ENCODE data around the gene CDH20.

CDH20 gene

DNA sequence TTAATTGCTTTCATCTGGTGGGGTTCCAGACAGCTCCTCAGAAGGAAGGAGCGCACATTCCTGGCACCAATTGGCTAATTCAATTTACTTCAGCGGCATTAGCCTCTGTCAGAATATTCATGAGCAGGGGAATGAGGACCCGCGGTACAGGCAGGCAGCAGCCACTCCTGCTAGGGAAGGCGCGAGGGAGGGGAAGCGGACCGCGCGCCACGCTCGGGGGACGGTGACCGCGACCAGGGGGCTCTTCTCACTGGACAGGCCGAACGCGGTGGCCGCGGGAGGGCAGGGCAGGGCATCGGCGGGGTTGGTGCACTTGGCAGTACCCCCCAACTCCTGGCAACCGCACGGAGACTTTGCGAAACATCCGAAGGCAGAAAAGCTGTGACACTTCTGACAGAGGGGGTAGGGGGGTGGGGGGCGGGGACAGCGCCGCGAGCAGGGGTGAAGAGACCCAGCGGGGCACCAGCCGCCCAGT is at the start of gene CDH20:
Gene CDH20 (plus strand): TSS at position 160 of the 475 bp plus-strand sequence.
- peak; percentile 47 for DNase-seq

DNA sequence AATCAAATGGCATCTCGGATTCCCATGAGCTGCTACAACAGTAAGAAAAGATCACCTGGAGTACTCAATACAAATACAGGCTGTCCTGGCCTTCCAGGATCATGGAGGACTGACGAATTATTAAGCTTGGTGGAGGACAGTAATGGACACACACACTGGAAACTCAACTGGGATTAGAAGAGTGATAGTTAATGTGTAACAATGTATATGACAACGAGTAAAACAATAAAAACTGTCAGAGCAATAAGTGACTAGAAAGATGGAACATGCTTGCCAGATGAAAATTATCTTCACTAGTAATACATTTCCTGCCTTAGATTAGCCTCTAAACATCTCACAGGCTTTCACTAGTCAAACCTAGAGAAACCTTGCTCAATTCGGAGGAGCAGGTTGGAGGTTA is 49.2 kb upstream of the CDH20 start:
- DNase-seq = no peak

DNA sequence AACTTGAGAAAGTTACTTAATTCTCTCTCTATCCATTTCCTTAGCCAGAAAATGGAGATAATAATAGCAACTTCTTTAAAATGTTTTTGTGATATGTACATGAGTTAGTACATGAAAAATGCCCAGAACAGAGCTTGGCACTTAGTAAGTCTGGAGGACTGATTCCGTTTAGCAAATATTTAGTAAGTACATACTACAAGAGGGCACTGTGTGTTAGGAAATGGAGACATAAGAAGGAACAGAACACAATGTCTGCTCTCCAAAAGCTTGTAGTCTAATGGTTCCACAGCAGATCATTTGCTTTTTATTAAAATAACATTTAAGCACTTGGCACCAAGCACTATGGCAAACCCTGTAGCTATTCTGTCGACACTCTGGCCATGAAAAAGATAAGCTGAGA is 47.5 kb upstream of the CDH20 start:
- no peak for DNase-seq

DNA sequence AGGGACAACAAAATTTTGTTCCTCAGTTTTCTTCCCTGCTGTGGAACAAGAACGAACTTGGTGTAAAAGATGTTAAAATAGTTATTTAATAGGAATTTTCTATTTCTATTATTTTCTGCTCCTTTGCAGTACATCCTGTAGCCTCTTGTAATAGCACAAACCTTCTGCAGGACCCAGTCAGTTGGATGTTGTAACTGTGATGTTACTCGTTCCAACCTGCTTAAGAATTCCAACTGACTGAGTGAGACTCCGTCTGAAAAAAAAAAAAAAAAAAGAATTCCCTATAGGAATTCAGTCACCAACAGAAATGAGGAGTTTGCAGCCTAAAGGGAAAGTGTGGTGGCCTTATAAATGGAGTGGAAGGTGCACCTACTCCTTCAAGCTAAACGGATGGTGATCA is 46.4 kb upstream of the CDH20 start:
- no peak for DNase-seq

DNA sequence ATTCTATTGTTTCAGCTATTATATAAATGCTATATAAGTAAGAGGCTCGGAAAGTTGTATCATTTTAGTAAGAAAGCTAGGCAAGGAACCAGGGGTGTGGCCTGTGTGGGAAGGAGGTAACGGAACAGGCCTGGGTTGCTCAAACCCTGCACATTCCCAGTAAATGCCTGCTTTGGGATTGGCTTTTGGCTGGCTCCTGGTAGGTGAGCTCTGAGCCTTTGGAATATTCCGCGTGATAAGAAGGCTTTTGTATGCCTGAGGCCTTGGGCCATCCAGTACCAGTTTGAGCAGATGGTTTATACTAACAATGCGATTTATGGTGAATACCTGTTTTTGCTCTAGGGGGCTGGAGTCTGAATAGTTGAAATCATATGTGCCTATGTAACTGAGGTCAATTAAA is 42.6 kb upstream of the CDH20 start:
- DNase-seq = no peak

DNA sequence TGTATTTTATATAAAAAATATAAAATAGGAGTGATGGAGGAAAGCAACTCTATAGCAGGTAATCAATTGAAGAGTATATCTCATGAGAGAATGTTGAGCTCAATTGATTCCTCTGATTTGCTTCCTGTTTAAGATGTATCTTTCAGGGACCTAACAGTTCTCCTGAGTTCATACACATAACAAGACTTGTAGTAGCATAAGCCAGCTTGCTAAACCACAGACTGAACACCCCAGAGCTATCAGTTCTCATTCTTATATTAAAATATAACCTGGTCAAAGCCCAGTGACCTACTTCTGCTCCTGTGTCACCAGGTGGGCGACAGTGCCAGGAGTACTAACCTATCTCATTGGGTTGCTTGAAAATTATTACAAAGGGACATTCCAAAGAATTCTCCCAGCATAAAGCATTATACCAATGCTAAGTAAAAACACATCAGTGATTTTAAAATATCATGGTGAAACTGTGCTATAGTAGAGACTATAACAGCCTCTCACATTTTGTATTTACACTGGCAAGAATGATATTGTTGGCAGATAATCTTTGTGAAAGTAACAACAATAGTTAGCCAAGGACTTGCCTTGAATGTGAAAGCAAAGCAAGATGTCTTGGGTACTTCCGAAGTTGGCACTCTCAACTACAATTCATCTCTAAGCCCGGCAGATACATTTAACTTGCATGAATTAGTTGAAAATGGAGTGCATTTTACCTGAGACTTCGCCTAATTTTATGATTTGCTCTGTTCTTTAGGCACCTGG is 40.8 kb upstream of the CDH20 start:
- DNase-seq = no peak

DNA sequence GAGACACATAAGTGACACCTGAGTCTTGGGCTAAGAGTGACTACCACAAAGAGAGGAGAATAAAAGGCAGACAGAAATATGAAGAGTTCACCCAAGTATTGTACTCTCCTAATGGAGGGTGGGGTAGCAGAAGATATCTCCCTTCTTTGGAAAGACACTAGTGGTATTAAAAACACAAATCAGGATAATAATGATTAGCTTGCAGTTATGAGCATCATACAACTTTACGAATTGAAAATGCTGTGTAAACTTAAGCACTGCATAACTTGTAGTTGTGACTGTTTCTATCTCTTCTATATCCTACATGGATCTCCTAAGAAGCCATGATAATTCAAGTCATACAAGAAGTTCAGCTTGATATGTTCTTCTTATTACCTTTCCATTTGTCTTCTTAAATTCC is 38.1 kb upstream of the CDH20 start:
- DNase-seq = no peak

DNA sequence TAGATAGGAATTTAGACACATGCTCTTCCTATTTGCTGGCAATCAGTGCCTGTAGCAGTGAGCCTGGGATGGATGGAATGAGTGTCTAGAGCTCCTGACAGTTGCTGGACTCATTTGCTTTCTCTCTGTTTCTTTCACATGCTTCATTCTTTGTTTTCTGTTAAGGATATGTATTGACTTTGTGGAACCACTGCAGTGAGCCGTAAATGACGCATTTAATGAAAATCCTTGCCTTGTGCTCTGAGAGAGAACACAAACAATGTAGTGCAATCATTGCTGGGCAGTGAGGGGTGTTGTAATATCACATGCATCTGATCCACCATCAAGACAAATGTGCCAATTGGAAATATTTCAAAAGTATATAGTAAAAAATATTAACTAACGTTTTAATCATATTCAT is 25.2 kb upstream of the CDH20 start:
- no peak for DNase-seq

DNA sequence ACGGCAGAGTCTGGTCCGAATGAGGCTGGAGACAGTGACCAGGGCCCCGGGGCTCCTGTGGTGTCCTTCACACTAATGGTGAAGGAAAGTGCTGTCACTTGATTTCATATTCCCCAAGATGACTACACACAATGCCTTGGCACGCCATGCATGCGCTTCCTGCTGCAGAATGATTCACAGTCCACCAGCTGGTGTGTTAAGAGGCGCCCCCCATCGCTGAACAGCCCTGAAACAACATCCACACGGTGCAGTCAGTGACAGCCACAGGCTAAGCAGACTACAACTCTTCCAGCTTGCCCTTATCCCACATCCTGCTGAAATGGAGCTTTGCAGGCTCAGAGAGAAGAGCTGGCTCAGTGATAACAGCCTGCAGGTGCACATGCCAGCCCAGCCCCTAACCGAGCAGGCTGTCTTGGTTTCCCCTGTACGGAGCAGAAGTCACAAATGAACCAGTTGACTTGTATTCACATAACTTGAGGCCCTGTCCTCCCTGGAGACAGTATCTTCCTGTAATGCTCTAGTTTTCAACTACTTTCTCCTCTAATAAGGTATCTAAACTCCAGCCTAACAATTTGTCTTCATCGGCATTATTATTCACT is 24.3 kb upstream of the CDH20 start:
- no peak for DNase-seq

DNA sequence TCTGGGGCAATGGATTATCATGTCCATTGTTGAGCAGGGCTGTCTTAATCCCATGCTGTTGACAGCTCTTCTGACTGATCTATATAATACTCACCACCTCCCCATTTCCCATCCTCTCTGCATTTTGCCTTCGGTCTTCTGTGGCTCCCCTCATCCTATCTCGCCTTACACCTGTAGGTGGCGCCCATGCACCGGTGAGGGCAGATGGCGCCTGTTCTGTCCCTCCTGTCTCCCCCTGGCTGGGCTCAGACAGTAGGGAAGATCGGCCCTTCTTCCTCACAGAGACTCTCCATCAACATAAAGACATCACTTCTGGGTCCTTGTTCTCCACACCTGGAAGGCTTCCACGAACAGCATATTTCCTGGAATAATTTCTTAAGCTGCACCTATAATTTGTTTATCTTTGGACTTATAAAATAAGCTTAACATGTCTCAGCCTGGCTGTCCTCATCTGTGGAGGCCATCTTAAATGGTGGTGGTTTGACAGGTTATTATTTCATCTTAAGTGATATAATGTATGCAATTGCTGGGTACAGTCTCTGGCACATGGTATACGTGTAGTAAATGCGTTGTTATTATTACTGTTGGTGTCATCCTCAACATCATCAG is 10.9 kb upstream of the CDH20 start:
- DNase-seq = peak; percentile 60

DNA sequence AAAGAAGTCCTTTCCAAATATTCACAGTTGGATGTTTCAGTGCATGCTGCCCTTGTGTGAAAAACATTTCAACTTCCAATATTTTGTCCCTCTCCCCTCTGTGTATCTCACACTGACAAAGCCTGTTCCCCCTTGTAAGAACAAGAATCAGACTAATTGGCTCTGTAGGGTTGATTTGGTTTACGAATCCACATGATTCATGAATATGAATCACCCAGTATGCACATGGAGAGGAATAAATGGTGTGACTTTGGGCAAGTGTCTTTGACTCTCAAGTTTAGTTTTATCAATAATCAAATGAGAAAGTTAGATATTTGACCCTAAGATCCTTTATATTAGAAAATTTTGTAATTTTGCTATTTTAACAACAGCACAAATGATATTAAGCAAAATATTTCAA is 9.3 kb upstream of the CDH20 start:
- DNase-seq = no peak

DNA sequence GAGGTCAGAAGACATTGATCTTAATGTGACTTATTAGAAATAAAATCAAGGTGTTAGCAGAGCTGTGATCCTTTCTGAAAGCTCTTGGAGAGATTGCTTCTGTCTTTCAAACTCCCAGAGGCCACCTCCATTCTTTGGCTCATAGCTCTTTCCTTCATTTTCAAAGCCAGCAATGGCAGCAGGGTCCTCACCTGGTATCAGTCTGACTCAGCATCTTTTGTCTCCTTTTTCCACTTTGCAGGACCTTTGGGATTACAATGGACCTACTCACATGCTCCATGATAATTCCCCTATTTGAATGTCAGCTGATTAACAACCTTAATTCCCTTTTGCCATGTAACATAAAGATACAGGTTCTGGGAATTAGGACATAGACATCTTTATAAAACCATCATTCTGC is 6.8 kb upstream of the CDH20 start:
- DNase-seq = no peak

DNA sequence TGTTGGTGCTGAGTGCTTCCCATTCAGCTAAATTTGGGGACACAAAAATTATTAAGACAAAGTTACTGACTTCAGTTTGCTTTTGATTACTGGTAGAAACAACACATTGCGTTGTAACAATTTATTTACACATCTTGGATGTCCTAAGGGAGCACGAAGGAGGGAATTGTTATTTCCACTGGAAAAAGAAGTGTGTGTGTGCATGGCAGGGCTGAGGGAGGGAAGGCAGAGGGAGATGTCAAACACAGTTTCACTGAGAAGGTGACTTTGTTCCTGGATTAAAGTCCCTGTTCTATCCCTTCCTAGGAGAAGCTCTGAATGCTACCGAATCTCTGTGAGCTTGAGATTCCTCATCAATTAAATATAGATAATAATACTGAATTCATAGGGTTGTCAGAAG is 3.8 kb upstream of the CDH20 start:
- no peak for DNase-seq

DNA sequence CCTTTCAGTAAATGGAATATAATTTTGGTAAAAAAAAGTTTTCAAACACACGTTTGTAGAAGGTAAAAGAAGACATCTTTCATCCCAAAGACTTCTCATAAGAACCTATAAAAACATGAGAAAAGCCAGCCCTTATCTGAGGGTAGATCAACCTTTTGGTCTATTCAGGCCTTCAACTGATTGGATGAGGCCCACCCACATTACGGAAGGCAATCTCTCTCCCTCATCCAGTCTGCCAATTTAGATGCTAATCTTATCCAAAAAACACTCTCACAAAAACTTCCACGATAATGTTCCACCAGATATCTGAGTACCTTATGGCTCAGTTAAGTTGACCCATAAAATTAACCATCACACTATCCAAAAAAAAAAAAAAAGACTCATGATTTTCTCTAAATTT is 2.2 kb upstream of the CDH20 start:
- no peak for DNase-seq

DNA sequence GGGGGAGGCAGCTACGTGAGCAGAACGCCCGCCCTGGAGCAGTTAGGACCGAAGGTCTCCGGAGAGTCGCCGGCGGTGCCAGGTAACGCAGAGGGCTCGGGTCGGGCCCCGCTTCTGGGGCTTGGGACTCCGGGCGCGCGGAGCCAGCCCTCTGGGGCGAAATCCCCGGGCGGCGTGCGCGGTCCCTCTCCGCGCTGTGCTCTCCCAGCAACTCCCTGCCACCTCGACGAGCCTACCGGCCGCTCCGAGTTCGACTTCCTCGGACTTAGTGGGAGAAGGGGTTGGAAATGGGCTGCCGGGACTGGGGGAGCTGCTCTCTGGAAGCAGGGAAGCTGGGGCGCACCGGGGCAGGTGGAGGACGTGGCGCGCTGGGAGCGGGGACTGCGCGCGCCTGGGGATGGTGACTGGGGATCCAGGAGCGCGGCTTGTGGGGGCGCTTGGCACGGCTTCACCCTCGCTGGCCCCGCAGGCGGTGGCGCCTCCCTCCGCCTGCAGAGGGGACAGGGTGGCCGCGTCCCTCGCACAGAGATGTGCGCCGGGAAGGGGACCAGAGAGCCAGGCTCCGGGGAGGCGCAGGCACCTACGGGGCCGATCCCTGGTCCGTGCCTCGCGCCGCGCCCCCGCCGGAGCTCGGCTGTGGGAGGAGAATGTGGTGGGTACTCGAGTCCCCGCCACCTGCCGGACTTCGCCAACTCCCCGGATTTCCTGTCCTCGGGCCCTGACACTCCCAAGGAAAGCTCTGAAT is 688 bp downstream of the CDH20 start:
- peak; percentile 53 for DNase-seq

DNA sequence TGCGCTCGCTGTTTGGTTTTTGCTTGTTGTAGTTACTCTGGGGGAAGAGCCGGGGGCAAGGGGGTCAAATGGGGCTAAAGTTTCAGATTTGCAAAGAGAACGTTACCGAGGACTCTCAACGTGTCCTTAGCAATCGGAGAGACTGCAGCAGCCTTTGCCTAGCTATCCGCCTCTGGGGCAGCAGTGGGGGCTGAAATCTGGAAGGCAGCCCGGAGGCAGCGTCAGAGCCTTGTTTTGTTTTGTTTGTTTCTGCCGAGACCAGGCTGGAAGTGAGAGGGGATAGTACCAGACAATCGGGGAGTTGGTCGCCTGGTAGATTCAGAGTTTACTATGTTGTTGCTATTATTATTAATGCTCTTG is 1.2 kb downstream of the CDH20 start:
- DNase-seq = no peak

DNA sequence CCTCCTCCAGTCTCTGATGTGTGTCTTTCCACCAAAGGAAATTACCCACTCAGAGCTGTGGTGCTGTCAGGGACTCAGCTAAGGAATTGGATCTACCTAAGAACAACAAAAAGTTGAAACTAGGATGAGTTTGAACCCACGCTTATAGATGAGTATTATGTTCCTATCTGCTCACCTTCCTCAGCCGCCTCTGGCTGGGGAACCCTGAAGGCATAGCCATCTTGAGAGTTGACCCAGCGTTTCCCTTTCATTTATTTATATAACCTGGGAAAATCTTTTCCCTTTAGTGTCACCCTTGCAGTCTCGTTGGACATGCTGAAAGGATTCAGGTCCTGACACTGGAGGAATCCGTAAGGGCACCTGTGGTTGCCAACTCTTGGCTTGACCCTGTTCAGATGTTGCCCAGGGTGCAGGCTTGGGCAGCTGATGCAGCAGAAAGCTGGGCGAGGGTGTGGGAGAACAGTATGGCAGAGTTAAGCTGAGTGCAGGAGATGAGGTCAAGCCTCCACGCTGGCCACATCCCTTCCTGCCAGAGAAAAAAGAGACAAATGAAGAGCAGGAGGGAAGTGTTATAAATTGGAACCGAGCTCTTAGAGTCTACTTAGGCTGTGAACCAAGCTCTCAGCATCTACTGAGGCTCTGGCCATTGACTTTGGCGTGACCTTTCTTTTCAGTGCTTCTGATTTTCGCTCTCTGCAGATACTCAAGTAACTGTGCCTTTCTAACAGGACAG is 1.9 kb downstream of the CDH20 start:
- no peak for DNase-seq

DNA sequence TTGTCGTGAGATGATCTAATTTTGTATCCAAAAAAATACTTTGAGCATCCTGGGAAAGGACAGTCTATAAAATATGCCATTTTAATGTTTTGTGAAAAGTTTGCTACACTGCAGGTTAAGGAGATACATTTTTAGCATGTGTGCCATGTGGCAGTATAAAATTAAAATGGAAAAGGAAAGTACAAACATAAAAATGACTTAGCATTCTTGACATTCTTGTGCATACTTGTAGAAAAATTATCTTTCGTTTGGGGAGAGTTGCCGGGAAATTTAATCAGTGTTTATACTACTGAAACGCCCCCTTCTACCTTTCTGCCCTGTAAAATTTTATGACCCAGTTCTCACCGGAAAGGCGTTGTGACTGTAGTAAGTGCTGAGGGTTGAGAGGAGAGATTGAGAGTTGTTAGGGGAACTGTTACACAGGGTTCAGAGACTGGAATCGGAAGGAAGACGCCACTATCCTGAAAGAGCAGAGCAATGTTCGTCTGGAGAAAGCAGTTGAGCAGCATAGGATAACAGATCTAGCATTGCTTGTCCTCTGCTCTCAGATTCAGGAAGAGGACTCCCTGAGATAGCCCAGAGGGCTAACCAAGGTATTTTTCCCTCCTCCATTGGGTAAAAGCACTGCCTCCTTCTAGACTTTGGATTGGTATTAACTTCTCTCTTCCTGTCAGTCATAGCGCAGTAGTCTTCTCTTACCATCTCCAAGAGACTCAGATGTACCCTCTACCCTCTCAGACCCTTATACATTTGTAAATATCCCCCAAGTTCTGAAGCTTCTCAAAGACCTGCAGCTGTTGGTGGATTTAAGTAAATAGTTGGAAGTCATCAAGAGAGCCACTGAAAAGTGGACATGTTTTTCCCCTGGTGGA is 2.7 kb downstream of the CDH20 start:
- DNase-seq = no peak

DNA sequence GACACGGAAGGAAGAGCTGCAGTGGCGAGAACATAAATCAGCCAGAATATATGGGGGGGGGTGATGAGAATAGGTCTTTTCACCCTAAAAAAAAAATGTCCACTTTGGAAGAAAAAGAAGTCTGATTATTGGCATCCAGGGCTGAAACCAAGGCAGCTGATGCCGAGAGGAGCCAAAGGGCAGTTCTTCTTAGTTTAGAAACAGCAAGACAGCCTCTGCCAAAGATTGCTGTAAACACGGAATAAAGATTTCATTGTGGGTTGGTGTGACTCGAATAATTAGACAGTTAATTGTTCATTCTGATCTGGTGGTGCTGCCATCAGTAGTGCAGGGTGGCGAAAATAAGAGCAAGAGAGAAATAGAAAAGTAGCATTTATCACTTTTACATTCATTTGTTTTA is 3.5 kb downstream of the CDH20 start:
- no peak for DNase-seq

DNA sequence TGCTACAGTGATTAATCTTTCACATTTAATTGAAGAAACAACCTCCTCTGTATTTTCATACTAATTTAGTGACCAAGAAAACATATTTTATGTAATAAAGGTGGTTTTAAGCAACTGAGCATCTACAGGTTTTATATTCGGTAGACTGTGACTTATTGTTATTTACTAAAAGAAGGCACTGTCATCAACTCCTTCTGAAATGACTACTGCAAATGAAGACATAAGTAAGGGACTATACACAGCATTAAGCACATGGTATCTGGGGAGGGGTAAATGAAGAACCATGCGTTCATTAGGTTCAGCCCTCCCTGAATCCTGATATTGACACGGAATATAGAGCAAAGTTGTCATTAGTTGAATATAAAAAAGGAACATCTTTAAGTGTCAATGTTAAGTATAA is 4.3 kb downstream of the CDH20 start:
- no peak for DNase-seq

DNA sequence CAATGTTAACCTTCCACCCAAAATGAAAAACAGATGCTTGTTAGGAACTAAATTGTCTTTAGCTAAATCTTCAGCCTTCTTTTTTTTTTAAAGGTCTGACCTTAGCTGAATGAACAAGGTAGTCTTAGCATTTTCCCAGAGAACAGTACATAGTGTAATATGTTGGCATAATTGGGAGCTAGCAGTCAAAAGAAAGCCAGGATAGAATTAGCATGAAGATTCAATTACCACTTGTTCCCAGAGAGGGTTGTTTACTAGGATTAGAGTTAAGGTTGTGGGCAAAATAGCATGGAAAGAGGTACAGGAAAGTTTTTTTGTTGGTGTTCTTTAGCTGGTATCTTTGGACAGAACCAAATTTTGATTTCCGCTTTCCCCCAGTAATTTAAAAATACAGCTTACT is 6.9 kb downstream of the CDH20 start:
- DNase-seq = no peak

DNA sequence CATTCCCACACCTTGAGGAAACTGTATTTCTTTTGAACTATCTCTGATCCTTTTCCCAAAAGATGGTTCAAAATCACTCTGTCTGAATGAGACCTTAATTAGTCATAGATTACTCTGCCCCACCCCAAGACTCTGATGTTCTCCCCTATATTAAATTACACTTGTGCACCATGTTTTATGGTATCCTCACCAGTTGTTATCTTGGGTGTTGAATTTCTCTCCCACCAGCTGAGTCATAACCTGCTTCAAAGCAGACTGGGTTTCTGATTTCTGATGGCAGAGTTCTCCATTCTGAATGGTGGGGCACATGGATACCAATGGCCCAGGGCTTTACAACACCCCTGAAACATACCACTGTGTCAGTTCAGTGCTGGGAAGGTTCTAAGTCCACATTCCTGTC is 15.0 kb downstream of the CDH20 start:
- no peak for DNase-seq
